Dendritic cell treated with granulocyte-macrophage colony-stimulating factor and Interleukin-4, amounts not matched to agents 40 ng/mL and 50 ng/mL, for 4 days (primary cell): ENCODE data around the gene KRTAP2-2.
"Not testable (repeated sequence)": the region's sequence is repeated elsewhere in the genome, so short reads cannot be mapped to it uniquely, and the experiment has no call there.

Source experiments
- H3K27ac Mint-ChIP-seq: one replicate; pipeline ENCODE4 v1.8.0; 2022; ENCODE audit warnings: mild to moderate bottlenecking, mixed read lengths
- H3K27me3 Mint-ChIP-seq: one replicate; pipeline ENCODE4 v1.8.0; 2022; ENCODE audit warnings: mild to moderate bottlenecking, mixed read lengths
- H3K36me3 Mint-ChIP-seq: one replicate; pipeline ENCODE4 v1.8.0; 2022; ENCODE audit warnings: low read depth, mixed read lengths
- H3K4me1 Mint-ChIP-seq: one replicate; pipeline ENCODE4 v1.8.0; 2022; ENCODE audit warnings: low read depth, mixed read lengths
- H3K4me3 Mint-ChIP-seq: one replicate; pipeline ENCODE4 v1.8.0; 2022; ENCODE audit warnings: mild to moderate bottlenecking, moderate library complexity, mixed read lengths
- H3K9me3 Mint-ChIP-seq: one replicate; pipeline ENCODE4 v1.8.0; 2022; ENCODE audit warnings: mixed read lengths
- intact Hi-C: fragments of 100-400 bp; cut with micrococcal nuclease; formaldehyde crosslinking; loops from one replicate; pipeline ENCODE4 v1.15.0; 2022

KRTAP2-2 gene

GRCh38 chr17:41073676-41074075, 18.6 kb upstream of the KRTAP2-2 start:
- Mint-ChIP-seq H3K4me1 (no peaks in the 10 kb centered on the region), H3K4me3 (no peak overlapping the region), H3K9me3 (peaks cover 12% of the 10 kb centered on the region), H3K27me3 (peaks cover 3% of the 10 kb centered on the region), H3K36me3 (no peaks in the 10 kb centered on the region), H3K27ac (no peak overlapping the region)
- intact Hi-C loops, result no loop called here

- Mint-ChIP-seq H3K9me3 (peaks cover 7% of the 10 kb centered on the region), H3K4me3 (no peak overlapping the region), H3K36me3 (no peaks in the 10 kb centered on the region), H3K27ac (no peak overlapping the region), H3K27me3 (peaks cover 3% of the 10 kb centered on the region), H3K4me1 (no peaks in the 10 kb centered on the region)
- intact Hi-C loops, result no loop called here
These were observed 16.8 kb upstream of the KRTAP2-2 start for GRCh38 chr17:41071606-41072360.

GRCh38 chr17:41069031-41069430, 14.0 kb upstream of the KRTAP2-2 start:
- no peaks in the 10 kb centered on the region for H3K9me3 Mint-ChIP-seq
- H3K4me3 Mint-ChIP-seq, result no peak overlapping the region
- no peaks in the 10 kb centered on the region for H3K36me3 Mint-ChIP-seq
- H3K27me3 Mint-ChIP-seq, result no peaks in the 10 kb centered on the region
- no peak overlapping the region for H3K27ac Mint-ChIP-seq
- no peaks in the 10 kb centered on the region for H3K4me1 Mint-ChIP-seq
- intact Hi-C loops, result no loop called here

- intact Hi-C loops, result no loop called here
- no peak overlapping the region for H3K4me3 Mint-ChIP-seq
- no peaks in the 10 kb centered on the region for H3K4me1 Mint-ChIP-seq
- no peaks in the 10 kb centered on the region for H3K9me3 Mint-ChIP-seq
- no peak overlapping the region for H3K27ac Mint-ChIP-seq
- H3K36me3 Mint-ChIP-seq, result no peaks in the 10 kb centered on the region
- H3K27me3 Mint-ChIP-seq, result peaks cover 3% of the 10 kb centered on the region
These were observed 12.3 kb upstream of the KRTAP2-2 start for GRCh38 chr17:41067281-41067680.

- H3K4me3 Mint-ChIP-seq, result no peak within 1 kb of the TSS
- no peaks in the 10 kb centered on the region for H3K9me3 Mint-ChIP-seq
- no peaks in the 10 kb centered on the region for H3K36me3 Mint-ChIP-seq
- peaks cover 7% of the 10 kb centered on the region for H3K27me3 Mint-ChIP-seq
- intact Hi-C loops, result no loop called here
- H3K4me1 Mint-ChIP-seq, result no peaks in the 10 kb centered on the region
- no peak within 1 kb of the TSS for H3K27ac Mint-ChIP-seq
These were observed 11.0 kb upstream of the KRTAP2-2 start, which contains the start of gene KRTAP2-4 for GRCh38 chr17:41065829-41066624. Gene KRTAP2-4, minus strand, starts transcription at chr17:41065879. Its CDS starts 34 bp downstream, at chr17:41065845.

GRCh38 chr17:41065016-41065689, 10.1 kb upstream of the KRTAP2-2 start:
- intact Hi-C loops, H3K9me3 Mint-ChIP-seq, H3K27ac Mint-ChIP-seq, H3K4me3 Mint-ChIP-seq, H3K36me3 Mint-ChIP-seq, H3K4me1 Mint-ChIP-seq: not testable (repeated sequence)
- H3K27me3 Mint-ChIP-seq, result peaks cover 14% of the 10 kb centered on the region

- Mint-ChIP-seq H3K4me1 (no peaks in the 10 kb centered on the region), H3K9me3 (no peaks in the 10 kb centered on the region), H3K4me3 (no peak overlapping the region), H3K36me3 (no peaks in the 10 kb centered on the region), H3K27me3 (peaks cover 21% of the 10 kb centered on the region), H3K27ac (no peak overlapping the region)
- intact Hi-C loops, result no loop called here
These were observed 9.3 kb upstream of the KRTAP2-2 start for GRCh38 chr17:41064301-41064700.

- Mint-ChIP-seq H3K4me1 (no peaks in the 10 kb centered on the region), H3K27me3 (peaks cover 27% of the 10 kb centered on the region), H3K4me3 (no peak overlapping the region), H3K27ac (no peak overlapping the region), H3K9me3 (no peaks in the 10 kb centered on the region), H3K36me3 (no peaks in the 10 kb centered on the region)
- intact Hi-C loops, result no loop called here
These were observed 8.4 kb upstream of the KRTAP2-2 start for GRCh38 chr17:41063449-41063848.

- no peaks in the 10 kb centered on the region for H3K36me3 Mint-ChIP-seq
- intact Hi-C loops, result no loop called here
- no peaks in the 10 kb centered on the region for H3K9me3 Mint-ChIP-seq
- H3K4me1 Mint-ChIP-seq, result no peaks in the 10 kb centered on the region
- no peak overlapping the region for H3K27ac Mint-ChIP-seq
- no peak overlapping the region for H3K4me3 Mint-ChIP-seq
- peaks cover 31% of the 10 kb centered on the region for H3K27me3 Mint-ChIP-seq
These were observed 6.9 kb upstream of the KRTAP2-2 start for GRCh38 chr17:41061964-41062363.

GRCh38 chr17:41060052-41060604, 5.1 kb upstream of the KRTAP2-2 start, which contains the start of gene KRTAP2-3:
Gene KRTAP2-3, minus strand, starts transcription at chr17:41060114. Its CDS starts 64 bp downstream, at chr17:41060050.
- H3K9me3 Mint-ChIP-seq, result no peaks in the 10 kb centered on the region
- no peak within 1 kb of the TSS for H3K4me3 Mint-ChIP-seq
- intact Hi-C loops, result no loop called here
- no peaks in the 10 kb centered on the region for H3K36me3 Mint-ChIP-seq
- peaks cover 33% of the 10 kb centered on the region for H3K27me3 Mint-ChIP-seq
- H3K4me1 Mint-ChIP-seq, result no peaks in the 10 kb centered on the region
- H3K27ac Mint-ChIP-seq, result no peak within 1 kb of the TSS

- H3K9me3 Mint-ChIP-seq, intact Hi-C loops: not testable (repeated sequence)
These were observed 4.4 kb upstream of the KRTAP2-2 start for GRCh38 chr17:41059276-41060051.

GRCh38 chr17:41058741-41059140, 3.7 kb upstream of the KRTAP2-2 start:
- Mint-ChIP-seq H3K27me3 (peaks cover 33% of the 10 kb centered on the region), H3K27ac (no peak overlapping the region), H3K36me3 (no peaks in the 10 kb centered on the region), H3K9me3 (no peaks in the 10 kb centered on the region), H3K4me3 (no peak overlapping the region), H3K4me1 (no peaks in the 10 kb centered on the region)
- intact Hi-C loops, result no loop called here

More at GRCh38 chr17:41059276-41060051, 4.4 kb upstream of the KRTAP2-2 start:
- not testable (repeated sequence) for H3K4me1 Mint-ChIP-seq, H3K4me3 Mint-ChIP-seq, H3K27ac Mint-ChIP-seq, H3K36me3 Mint-ChIP-seq
- H3K27me3 Mint-ChIP-seq, result peaks cover 33% of the 10 kb centered on the region

GRCh38 chr17:41057547-41057946, 2.5 kb upstream of the KRTAP2-2 start:
- Mint-ChIP-seq H3K27me3 (peaks cover 31% of the 10 kb centered on the region), H3K9me3 (no peaks in the 10 kb centered on the region), H3K27ac (no peak overlapping the region), H3K36me3 (no peaks in the 10 kb centered on the region), H3K4me1 (no peaks in the 10 kb centered on the region), H3K4me3 (no peak overlapping the region)
- intact Hi-C loops, result no loop called here
